NCI-H774 (cell line): Measurements from ENCODE around the gene ZFYVE28.

ENCODE experiments used
- DNase-seq: peaks from one replicate; lab custom pipeline; 2025; lab: John Stamatoyannopoulos, UW

The ZFYVE28 gene

GRCh38 chr4:2258091-2259035, 160.1 kb downstream of the ZFYVE28 start:
- no peak for DNase-seq

- no peak for DNase-seq
Observed at GRCh38 chr4:2257361-2258081, 160.9 kb downstream of the ZFYVE28 start.

DNA sequence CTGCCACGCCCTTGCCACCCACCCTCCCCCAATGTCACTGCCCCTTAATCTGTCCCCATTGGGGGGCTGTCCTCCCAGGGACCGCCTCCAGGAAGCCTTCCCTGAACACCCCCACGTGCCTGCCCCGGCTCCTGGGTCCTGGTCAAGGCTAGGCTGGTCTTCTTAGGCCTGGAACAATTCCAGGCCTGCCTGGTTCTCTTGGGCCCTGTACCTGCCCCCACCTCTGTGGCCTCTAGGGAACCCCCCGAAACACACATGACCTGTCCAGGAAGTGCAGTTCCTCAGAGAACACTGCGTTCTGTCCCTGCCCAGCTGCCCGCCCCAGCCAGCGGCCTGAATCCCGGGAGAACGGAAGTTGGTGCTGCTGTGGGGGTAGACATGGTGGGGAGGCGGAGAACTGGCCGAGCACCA, 161.7 kb downstream of the ZFYVE28 start:
- DNase-seq: no peak

GRCh38 chr4:2256156-2256731, 162.2 kb downstream of the ZFYVE28 start:
- DNase-seq: no peak

GRCh38 chr4:2255501-2256155, 162.8 kb downstream of the ZFYVE28 start:
- no peak for DNase-seq

DNA sequence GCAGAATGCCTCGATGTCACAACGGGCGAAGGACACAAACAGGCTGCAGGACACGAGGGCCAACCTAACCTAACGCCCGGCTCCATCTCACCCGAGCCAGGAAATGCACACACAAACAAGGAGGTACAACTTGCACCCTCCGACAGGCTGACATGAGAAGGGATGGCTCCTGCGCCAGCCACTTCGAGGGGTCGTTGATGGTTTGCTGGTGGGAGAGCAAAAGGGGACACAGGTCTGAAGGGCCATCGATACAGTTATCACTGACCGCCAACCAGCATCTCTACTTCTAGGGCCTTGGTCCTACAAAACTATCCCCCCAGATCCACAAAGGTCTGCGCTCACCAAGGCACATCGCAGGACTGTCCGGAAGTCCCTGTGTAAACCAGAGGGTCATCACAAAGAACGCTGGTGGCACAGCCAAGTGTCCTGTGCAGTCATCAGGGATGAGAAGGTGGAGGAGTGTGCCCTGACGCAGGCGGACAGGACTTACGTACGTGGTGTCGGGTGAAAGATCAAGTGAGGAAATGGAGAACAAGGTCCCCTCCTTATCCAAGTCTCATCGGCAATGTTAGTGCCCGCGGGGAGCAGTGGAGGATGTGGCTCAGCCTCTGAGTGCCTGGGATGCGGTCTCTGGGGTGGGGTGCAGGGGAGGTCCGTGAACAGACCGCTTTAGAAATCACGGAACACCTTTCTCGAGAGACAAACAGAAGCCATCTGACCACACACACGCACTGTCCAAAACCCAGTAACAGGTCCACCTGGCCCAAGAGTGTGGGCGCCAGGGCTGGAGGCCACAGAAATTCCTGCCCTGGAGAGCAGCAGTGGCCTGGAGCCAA, 163.6 kb downstream of the ZFYVE28 start:
- DNase-seq: no peak

DNA sequence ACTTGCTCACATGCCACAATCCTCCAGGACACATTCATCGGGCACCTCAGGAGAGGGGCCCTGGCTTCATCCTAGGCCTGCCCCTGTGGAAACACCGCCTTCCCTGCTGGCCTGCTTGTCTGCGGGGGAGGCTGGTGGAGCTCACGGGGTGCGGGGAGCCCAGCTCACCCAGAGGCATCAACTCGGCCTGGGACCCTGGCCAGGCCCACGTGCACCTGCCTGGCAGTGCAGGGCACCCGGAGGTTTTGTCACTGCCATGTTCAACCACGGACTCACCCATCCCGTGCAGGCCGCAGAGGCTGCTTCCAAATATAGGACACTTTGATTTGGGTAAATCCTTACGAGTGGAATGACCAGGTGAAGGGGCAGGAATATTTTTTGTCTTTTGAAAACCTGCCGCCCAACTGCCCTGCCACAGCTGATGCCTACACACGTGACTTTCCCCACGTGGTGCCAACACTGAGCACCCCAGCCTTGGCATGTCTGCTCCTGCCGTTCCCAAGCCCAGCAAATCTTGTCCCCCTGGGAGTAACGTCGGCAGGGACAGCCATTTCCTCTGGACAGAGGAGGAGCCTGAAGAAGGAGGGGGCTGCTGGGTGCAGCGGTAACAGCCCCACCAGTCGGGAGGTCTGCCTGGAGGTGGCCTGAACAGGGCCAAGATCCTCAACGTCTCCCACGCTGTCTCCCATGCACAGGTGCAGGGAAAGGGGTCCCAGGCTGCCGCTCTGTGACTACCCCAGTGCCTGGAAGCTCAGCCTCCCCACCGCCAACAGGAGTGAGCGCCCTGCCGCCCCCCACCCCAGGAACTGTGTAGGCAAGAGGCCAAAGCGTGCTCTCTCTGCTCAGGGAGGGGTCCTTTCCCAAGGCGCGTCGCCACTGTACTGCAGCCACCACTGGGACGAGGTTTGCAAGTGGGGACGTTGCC, 165.0 kb downstream of the ZFYVE28 start:
- DNase-seq: no peak

GRCh38 chr4:2252530-2253091, 165.8 kb downstream of the ZFYVE28 start:
- DNase-seq: no peak

DNA sequence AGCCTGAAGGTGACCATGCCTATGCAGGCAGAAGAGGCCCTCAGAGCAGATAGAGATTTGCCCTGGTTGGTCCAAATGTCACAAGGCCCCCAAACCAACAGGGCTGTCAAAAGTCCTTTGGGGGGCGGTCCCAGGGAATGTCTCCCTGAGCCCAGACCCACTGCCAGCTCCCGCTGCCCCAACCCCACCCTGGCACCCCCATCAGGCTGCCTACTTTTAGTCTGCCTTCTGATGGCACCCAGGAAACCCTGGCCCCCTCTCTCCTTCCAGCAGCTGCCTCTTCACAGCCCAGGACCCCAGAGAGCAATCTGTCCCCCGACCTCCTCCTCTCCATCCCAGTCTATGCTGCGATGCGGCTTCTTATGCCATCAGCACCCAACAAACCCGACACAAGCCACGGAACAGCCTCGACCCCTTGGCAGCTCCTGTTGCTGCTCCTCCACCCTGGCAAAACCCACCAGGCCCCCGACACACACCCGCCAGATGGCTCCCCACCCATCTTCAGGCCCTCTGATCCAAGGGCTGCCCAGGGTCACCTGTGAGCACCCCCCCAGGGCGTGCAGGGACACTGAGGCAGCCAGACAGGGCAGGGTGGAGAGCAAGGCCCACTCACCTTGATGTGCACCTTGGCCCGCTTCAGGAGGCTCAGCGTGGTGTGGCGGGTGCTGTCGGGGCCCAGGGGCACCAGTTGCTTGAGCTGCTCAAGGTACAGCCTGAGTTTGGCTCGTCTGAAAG, 166.5 kb downstream of the ZFYVE28 start:
- DNase-seq: no peak

DNA sequence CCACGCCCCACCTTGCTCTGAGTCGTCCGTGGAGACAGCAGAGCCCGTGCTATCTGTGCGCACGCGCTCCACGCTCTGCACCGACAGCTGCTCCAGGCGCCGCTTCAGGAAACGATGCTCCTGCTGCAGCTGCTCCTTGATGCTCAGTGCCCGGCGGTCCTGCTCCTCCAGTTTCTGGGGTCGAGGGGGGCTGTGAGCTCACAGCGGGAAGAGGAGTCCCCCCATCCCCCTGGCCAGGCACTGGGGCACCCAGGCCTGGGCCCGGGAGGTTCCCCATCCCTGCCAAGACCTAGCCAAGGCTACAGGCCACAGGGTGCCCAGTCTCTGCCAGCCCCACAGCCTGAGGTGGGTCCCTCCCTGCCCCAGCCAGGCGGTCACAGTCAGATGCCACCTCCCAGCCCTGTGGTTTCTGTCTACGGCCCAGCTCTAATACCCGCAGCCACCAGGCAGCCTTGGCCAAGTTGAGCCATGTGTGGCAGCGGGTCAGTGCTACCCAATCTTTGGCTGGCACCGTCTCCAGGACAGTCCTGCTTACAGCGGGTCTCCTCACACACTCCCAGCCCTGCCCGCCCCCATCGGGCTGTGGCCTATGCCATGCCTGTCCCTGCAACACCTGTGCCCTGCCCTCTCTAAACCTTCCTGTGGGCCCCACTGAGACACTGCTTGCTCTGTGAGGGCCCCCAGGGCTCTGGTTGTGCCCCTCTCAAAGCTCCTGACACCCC, 167.2 kb downstream of the ZFYVE28 start:
- no peak for DNase-seq

DNA sequence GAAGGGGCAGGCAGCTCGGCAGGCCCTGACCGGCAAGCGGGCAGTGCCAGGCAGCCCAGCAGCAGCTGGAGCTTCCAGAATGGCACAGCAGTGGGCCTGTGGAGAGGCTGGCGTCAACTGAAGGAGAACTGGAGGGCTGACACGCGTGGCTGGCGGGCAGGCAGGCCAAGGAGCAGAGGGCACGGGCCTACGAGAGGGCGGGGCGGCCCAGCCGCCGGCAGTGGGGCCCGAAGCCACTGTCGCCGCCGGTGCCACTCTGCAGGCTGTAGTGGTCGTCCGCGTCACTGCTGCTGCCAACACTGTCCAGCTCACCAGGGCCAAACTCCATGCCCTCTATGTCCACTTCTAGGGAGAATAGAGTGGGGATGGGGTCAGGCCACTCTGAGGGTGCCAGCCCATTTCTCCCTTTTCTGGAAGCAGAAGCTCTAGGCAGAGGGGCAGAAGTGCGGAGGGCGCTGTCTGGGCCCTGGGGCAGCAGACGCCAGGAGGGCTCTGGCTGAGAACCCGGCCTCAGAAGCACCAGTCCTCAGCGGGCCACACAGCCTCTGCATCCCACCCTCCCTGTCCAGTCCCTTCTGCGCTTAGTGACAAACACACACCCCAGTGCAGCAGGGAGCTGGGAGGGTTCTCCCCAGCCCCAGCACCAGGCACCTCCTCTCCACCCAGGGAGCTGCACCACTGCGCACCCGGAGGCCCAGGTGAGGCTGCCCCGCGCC, 167.9 kb downstream of the ZFYVE28 start:
- no peak for DNase-seq

DNA sequence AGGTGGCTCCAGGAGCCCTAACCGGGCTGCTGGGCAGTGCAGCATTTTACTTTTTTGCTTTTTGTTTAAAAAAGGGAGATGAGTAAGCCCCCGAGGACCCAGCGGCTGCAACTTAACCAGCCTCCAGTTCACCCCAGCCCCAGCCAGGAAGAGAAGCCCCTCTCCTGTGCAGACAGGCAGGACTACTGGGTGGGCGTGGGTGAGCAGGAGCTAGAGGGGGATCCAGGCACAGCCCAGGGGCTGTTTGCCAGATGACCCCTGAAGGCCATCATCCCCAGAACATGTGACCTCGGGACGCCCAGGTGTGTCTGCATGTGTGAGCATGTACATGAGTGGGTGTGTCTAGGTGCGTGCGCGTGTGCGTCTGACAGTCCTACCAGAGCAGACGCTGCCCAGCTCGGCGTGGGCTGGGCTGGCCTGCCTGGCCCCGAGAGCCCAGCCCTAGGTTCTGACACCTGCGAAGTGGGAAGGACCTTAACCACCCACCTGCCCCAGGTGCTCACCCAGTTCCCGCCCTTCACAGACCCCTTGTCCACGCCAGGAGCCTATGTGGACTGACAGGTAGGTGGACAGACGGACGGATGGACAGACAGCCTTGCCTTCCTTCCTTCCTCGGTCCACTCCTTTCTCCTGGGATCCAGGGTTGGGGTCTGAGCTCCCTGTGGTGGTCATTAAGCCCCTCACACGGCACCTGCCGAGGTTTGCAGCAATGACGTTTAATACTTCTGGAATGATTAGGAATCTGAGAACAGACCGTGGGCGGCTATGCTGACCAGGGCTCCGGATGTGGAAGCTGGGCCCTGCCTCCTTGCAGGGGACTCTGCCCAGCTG, 168.7 kb downstream of the ZFYVE28 start:
- no peak for DNase-seq

GRCh38 chr4:2248821-2249261, 169.6 kb downstream of the ZFYVE28 start:
- DNase-seq: no peak

DNA sequence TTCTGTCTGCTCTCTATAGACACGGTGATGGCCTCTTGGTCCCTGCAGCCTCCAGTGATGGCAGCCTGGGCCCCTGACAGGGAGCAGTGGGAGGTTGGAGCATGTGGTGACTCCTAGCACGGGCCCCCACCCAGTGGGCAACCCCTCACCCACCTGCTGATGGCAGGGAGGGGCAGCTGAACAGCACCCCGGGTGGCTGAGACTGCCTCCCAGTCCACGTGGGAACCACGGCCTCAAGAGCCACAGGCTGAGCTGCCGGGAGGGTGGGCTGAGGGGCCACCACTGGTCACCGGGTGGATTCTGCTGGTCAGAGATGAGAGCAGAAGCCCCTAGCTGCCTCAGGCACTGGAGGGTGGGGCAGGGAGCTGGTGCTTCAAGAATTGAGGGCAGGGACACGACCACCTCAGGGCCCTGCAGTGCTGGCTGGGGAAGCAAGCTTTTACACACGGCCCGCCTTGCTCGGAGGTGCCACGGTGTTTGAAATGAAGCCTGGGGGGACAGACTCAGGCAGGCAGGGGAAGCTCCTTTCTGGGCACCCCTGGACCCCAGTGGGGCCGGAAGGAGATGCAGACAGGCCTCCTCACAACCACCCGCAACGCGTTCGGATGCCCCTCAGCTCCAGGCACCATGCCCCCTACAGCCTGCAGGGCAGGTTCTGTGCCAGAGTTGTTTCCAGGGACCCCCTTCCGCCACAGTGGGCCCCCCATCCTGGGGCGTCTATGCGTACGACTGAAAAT, 170.2 kb downstream of the ZFYVE28 start:
- DNase-seq: no peak

DNA sequence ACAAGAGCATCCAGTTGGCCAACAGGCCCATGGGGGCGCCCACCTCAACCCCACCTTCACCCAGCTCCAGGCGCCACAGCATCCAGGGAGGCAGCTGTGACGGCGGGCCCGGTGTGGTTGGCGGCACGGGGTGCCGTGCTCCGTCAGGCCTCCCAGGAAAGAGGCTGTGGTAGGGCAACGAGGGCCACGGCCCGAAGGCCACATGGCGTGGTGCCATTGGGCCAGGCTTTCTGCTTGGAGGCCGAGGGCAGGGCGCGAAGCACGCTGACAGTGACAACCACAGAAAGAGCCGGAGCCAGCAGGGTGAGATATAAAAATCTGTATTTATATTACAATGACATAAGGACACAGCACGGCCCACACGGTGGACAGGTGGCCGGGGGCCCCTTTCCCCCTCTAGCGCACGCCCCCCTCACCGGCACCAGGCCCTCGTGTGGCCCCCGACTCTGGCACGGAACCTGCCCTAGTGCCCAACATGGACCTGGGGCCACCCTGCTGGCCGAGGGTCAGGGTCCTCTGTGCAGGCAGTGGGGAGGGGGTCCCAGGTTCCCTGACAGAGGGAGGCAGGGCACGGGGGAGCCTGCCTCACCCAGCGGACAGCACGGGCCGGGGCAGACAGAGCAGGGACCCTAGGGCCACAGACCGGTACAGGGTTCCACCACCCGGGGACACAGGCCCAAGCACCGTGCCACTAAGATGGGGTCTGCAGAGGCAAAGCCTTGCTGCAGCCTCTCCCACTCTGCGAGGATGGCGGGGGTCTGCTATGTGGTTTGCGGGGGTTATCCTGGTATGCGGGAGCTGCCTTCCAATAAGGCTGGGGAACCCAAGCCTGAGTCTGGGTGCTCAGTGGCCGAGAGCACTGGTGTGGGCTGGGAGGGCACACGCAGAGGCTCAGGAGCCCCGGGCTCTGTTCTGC, 171.1 kb downstream of the ZFYVE28 start:
- DNase-seq: no peak
